Measurements from ENCODE around the gene LRP8.

Gene LRP8

DNA sequence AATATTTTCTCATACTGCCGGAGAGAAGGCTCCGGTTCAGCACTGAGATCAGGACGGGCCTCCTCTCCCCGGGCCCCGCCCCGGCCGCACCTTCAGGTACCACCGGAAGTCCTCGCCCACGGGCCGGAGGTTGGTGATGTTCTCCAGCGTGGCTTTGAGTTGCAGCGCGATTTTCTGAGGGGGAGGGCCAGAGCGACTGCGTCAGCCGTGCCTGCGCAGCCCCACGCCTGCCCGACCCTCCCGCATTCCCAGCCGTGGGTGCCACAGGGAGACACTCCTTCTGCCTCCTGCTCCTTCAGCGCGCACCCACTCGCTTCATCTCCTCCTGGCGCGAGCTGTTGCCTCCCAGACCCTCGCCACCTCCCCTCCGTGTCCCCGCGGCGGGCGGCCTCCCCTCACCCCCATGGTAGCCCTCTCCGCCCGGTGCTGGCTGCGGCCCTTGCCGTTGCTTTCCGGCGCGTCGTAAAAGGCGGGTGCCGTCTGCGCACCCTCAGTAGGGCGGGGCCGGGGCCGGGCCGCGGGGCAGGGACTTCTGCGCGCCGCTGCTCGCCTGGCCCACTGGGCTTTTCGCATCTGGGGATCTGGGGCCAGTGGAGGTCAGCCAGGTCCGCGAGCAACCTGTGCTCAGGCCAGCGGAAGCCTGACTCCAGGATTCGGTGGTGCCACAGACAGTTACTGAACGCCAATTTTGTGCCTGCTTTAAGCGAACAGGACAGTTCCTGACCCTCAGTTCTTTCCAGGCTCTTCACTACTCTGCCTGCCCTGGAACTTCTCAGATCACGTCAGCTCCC, 107.5 kb downstream of the LRP8 start, which contains the start of gene CZIB:
Gene CZIB (minus strand): TSS at position 464 of the 791 bp plus-strand sequence. CDS start 59 bp downstream, at position 405.
- DNase-seq (ENCODE audit: low read depth): peak; percentile 91
- H3K4me3 ChIP-seq (ENCODE audit: low read depth, low read length): peak within 1 kb of the TSS; percentile 81
- TF ChIP-seq, protein P1, sequence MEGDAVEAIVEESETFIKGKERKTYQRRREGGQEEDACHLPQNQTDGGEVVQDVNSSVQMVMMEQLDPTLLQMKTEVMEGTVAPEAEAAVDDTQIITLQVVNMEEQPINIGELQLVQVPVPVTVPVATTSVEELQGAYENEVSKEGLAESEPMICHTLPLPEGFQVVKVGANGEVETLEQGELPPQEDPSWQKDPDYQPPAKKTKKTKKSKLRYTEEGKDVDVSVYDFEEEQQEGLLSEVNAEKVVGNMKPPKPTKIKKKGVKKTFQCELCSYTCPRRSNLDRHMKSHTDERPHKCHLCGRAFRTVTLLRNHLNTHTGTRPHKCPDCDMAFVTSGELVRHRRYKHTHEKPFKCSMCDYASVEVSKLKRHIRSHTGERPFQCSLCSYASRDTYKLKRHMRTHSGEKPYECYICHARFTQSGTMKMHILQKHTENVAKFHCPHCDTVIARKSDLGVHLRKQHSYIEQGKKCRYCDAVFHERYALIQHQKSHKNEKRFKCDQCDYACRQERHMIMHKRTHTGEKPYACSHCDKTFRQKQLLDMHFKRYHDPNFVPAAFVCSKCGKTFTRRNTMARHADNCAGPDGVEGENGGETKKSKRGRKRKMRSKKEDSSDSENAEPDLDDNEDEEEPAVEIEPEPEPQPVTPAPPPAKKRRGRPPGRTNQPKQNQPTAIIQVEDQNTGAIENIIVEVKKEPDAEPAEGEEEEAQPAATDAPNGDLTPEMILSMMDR (conservative IDR thresholded peaks at IDR 0.05; ENCODE audit: low read depth, low read length): no peak

DNA sequence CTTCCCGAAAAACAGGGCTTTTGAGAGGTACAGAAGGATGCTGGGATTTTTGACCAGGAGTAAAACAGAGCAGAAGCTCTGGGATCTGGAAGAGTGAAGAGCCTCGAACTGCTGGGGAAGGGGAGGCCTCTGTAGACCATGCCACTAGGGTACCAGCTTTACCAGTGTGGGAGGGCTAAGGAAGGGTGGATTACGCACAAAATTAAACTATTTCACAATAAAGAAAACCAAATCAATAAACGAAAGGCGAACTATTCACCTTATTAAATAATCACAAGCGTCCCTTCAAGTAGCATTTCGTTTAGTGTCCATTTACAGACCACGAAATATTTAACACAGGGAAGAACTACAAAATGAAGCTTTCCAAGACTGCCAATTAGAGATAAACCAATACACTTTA, 108.2 kb downstream of the LRP8 start:
- H3K4me3 ChIP-seq (ENCODE audit: low read depth, low read length): peak overlapping the region; percentile 81
- no peak for DNase-seq (ENCODE audit: low read depth)
- TF ChIP-seq, protein P1 (conservative IDR thresholded peaks at IDR 0.05; ENCODE audit: low read depth, low read length): no peak

DNA sequence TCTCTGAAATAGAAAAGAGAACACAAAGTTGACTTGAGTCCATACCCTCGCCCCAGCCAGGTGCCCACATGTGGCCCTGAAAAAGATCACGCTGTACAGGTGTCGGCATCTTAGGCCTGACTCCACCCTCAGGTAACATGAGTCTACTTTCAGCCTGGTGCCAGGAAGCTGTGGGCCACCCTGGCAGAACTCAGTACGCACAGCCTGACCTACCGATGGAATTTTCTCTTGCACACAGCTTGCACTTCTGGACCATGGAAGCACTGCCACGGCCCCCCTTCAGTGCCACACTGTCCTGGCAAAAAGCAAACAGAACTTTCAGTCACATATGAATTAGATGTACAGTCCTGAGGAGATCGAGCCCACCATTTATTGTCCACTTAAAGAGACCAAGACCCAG, 109.7 kb downstream of the LRP8 start:
- TF ChIP-seq, protein P1 (conservative IDR thresholded peaks at IDR 0.05; ENCODE audit: low read depth, low read length): no peak
- H3K4me3 ChIP-seq (ENCODE audit: low read depth, low read length): no peak overlapping the region
- no peak for DNase-seq (ENCODE audit: low read depth)

DNA sequence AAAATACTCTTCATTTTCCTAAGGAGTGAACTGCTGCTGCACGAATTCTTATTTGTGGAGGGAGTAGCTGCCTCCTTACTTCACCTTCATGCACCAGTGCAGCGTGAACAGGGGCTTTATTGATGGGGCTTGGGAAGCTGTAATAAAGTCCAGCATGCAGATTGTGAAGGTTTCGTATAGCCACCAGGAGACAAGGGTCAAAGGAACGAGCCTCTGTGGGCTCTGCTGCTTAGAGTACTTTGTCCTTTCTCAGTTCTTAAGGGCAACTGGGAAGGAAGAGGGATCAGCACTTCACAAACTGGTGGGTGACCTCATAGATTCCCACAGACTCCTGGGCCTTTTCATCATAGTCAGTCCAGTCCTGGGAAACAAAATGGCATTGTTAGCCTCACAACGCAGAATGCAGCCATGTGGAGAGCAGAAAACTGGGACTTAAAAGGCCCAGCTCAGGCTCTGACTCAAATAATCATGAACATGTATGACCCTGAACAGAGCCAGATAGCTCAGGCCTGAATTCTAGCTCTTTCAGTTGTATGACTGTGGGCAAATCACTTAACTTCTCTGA, 113.4 kb downstream of the LRP8 start:
- H3K4me3 ChIP-seq (ENCODE audit: low read depth, low read length): no peak overlapping the region
- TF ChIP-seq, protein P1 (conservative IDR thresholded peaks at IDR 0.05; ENCODE audit: low read depth, low read length): no peak
- DNase-seq (ENCODE audit: low read depth): no peak

DNA sequence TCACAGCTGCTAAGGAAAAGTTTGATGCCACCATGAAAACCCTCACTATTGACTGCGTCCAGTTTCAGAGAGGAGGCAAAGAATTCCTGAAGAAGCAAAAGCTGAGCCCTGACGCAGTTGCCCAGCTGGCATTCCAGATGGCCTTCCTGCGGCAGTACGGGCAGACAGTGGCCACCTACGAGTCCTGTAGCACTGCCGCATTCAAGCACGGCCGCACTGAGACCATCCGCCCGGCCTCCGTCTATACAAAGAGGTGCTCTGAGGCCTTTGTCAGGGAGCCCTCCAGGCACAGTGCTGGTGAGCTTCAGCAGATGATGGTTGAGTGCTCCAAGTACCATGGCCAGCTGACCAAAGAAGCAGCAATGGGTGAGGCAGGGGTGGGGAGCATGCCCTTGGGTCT, 116.9 kb downstream of the LRP8 start:
- H3K4me3 ChIP-seq (ENCODE audit: low read depth, low read length): no peak overlapping the region
- DNase-seq (ENCODE audit: low read depth): no peak
- TF ChIP-seq, protein P1 (conservative IDR thresholded peaks at IDR 0.05; ENCODE audit: low read depth, low read length): no peak

DNA sequence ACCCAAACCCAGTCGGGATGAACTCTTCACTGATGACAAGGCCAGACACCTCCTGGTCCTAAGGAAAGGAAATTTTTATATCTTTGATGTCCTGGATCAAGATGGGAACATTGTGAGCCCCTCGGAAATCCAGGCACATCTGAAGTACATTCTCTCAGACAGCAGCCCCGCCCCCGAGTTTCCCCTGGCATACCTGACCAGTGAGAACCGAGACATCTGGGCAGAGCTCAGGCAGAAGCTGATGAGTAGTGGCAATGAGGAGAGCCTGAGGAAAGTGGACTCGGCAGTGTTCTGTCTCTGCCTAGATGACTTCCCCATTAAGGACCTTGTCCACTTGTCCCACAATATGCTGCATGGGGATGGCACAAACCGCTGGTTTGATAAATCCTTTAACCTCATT, 117.5 kb downstream of the LRP8 start:
- DNase-seq (ENCODE audit: low read depth): no peak
- TF ChIP-seq, protein P1 (conservative IDR thresholded peaks at IDR 0.05; ENCODE audit: low read depth, low read length): no peak

More for the DNA sequence above, 117.5 kb downstream of the LRP8 start:
- H3K4me3 ChIP-seq (ENCODE audit: low read depth, low read length): no peak overlapping the region
